Prostate gland (tissue), 2 donors: ENCODE data around the gene GOLT1A. TPM values are rescaled to one million over a fixed set of nuclear protein-coding genes. Genes with fewer than 3 reads are reported as not detected.

Experiments
- DNase-seq: peaks from one replicate; pipeline ENCODE4 v3.0.0-alpha.2; 2019; ENCODE audit warnings: low spot score
- H3K27ac ChIP-seq, 2 donors: fragments of 200-600 bp; sonication (generic); 2 replicates each; pipeline ENCODE4 v1.5.1; 2017 to 2019
- H3K27me3 ChIP-seq: fragments of 200-600 bp; sonication (generic); replicated peaks from 2 replicates; pipeline ENCODE4 v1.5.1; 2019; ENCODE audit not compliant: insufficient read depth
- H3K36me3 ChIP-seq, 2 donors: fragments of 200-600 bp; sonication (generic); 1 replicate in 1 of 2; 2 replicates in 1 of 2; pipeline versions ENCODE4 v1.5.1 to v1.8.1; 2017 to 2019
- H3K4me1 ChIP-seq: fragments of 200-600 bp; sonication (generic); replicated peaks from 2 replicates; pipeline ENCODE4 v1.5.1; 2019
- H3K4me3 ChIP-seq, 2 donors: fragments of 200-600 bp; sonication (generic); 2 replicates each; pipeline ENCODE4 v1.5.1; 2017 to 2019
- H3K9me3 ChIP-seq: fragments of 200-600 bp; sonication (generic); 2 replicates; pipeline ENCODE4 v1.5.1; 2017
- POLR2A ChIP-seq: fragments of 450-650 bp; IDR thresholded peaks from one replicate; pipeline ENCODE4 v1.6.1; 2016; ENCODE audit warnings: antibody characterized with exemption, mild to moderate bottlenecking
- POLR2AphosphoS5 ChIP-seq: sonication (generic); formaldehyde crosslinking; IDR thresholded peaks from one replicate; pipeline ENCODE4 v1.6.1; 2017; ENCODE audit warnings: antibody characterized with exemption
- WGBS: methylation state at CpG from one replicate; pipeline ENCODE4 v1.1.5; 2018; 5-methylcytosine and 5-hydroxymethylcytosine counted together
- intact Hi-C: fragments of 100-400 bp; cut with DNase I; formaldehyde crosslinking; loops from one replicate; pipeline ENCODE4 v1.14.2; 2022
- total RNA-seq, 2 donors: library from RNA; depleted of rRNA; stranded (reverse); fragments of >200 nt; gene quantifications; one replicate each; pipeline ENCODE4 v1.1.0, GENCODE V29; 2016
- TF ChIP-seq, protein P1 (sequence below), 4 experiments: fragments of 200-600 bp in 2 of 4; fragments of 450-650 bp in 2 of 4; sonication (generic) in 2 of 4; IDR thresholded peaks; 1 replicate in 3 of 4; 2 replicates in 1 of 4; pipeline ENCODE4 v1.5.1; 2016 to 2019; ENCODE audit warnings: antibody characterized with exemption in 4 of 4, mild to moderate bottlenecking in 2 of 4, moderate library complexity in 2 of 4

Gene GOLT1A
- total RNA-seq, 2 donors from 2014 or later, result 3.0 to 3.6 TPM

DNA sequence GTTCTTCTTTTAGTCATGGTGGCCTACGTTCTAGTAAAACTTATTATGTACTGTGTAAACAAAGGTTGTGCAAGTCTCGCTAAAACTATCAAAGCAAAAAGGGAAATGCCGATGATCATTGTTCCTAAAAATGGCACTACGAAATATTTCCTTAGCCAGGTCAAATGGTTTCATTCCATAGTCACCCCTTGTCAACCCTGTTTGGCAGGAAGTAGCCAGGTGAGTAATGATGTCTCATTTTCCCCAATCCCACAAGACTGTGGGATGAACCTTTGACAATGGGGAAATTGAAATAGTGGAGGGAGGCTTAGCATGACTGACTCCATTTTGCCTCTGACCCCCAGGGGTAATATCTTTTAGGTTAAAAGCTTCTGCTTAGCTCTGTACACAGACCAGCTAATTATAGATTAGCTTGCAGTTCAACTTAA is 42.0 kb downstream of the GOLT1A start:
- WGBS, result 28% methylated on average over 4 of the region's 4 CpGs
- no peak for DNase-seq
- intact Hi-C loops, result no loop called here

DNA sequence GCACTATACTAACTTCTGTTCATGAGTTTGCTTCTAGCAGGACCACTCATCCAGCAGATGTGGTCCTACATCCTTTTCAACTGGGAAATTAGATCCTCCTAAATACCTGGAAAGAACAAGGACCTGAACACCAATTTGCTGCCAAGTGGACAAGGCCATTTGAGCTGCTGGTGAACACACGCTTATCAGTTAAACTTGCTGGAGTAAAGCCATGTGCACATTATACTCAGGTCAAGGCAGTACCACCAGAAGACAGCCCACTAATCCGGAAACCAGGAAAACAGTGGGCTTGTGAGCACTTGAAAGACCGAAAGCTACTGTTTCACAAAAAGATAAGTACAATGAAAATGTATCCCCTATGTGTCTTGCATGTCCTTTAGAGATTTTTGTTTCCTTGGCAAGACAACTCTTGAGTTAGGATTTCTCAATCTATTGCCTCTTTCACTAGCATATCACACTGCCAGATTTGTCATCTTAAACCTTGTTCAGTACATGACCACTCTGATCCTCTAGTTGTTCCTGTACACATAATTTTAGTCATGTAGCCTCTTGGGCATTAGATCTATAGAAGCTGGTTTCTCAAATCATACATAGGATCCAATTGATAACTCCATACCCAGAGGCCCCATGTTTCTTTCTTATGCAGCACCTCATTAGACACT is 43.2 kb downstream of the GOLT1A start:
- Histone ChIP-seq H3K27me3 (no peaks in the 10 kb centered on the region), H3K9me3 (no peaks in the 10 kb centered on the region), H3K36me3 (no peaks in the 10 kb centered on the region), H3K27ac (no peak overlapping the region), H3K4me3 (no peak overlapping the region), H3K4me1 (no peaks in the 10 kb centered on the region)
- DNase-seq, result no peak
- intact Hi-C loops, result no loop called here
- no peak for TF ChIP-seq POLR2A
- TF ChIP-seq POLR2AphosphoS5, result no peak
- TF ChIP-seq, protein P1, sequence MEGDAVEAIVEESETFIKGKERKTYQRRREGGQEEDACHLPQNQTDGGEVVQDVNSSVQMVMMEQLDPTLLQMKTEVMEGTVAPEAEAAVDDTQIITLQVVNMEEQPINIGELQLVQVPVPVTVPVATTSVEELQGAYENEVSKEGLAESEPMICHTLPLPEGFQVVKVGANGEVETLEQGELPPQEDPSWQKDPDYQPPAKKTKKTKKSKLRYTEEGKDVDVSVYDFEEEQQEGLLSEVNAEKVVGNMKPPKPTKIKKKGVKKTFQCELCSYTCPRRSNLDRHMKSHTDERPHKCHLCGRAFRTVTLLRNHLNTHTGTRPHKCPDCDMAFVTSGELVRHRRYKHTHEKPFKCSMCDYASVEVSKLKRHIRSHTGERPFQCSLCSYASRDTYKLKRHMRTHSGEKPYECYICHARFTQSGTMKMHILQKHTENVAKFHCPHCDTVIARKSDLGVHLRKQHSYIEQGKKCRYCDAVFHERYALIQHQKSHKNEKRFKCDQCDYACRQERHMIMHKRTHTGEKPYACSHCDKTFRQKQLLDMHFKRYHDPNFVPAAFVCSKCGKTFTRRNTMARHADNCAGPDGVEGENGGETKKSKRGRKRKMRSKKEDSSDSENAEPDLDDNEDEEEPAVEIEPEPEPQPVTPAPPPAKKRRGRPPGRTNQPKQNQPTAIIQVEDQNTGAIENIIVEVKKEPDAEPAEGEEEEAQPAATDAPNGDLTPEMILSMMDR (IDR thresholded peaks at IDR 0.05), result no peak
- 93% methylated on average over 3 of the region's 3 CpGs for WGBS

More for the DNA sequence above, 42.0 kb downstream of the GOLT1A start:
- H3K27ac ChIP-seq, result no peak overlapping the region
- H3K4me1 ChIP-seq, result no peaks in the 10 kb centered on the region
- H3K27me3 ChIP-seq, result no peaks in the 10 kb centered on the region
- no peaks in the 10 kb centered on the region for H3K9me3 ChIP-seq
- H3K4me3 ChIP-seq, result no peak overlapping the region
- peak; percentile 68 for TF ChIP-seq POLR2AphosphoS5
- TF ChIP-seq, protein P1 (IDR thresholded peaks at IDR 0.05), result peak in 1 of 4 experiments; percentile 4
- TF ChIP-seq POLR2A, result no peak
- H3K36me3 ChIP-seq, result no peaks in the 10 kb centered on the region

DNA sequence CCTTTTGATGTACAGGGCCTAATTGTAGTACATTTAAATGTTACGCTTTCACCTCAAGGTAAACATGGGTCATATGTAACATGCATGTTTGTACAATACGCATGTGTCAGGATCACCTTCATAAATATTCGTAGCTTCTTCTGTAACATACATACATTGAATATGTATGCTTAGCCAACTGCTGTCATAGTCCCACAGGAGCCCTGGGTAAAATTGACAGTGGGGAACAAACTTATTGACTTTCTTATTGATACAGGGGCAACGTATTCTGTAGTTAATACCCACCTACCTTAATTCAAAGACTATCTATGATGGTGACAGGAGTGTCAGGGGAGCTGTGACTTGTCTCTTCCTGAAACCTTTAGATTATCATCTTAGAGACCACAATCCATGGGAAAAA is 43.9 kb downstream of the GOLT1A start:
- DNase-seq, result no peak
- intact Hi-C loops, result no loop called here
- TF ChIP-seq, protein P1 (IDR thresholded peaks at IDR 0.05), result no peak
- TF ChIP-seq POLR2A, result no peak
- TF ChIP-seq POLR2AphosphoS5, result no peak

DNA sequence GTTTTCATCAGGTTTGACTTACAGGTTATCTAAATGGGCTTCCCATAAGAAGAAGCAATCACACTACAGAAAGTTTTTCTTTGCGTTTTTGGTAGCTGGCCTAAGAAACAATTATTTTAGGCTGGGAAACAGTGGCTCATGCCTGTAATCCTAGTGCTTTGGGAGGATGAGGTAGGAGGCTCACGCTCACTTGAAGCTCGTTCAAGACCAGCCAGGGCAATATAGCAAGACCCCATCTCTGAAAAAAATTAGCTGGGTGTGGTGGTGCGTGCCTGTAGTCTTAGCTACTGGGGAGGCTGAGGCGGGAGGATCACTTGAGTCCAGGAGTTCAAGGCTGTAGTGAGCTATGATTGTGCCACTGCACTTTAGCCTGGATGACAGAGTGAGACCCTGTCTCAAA is 46.1 kb downstream of the GOLT1A start:
- no peaks in the 10 kb centered on the region for H3K9me3 ChIP-seq
- no peaks in the 10 kb centered on the region for H3K36me3 ChIP-seq
- H3K4me1 ChIP-seq, result no peaks in the 10 kb centered on the region
- WGBS, result 93% methylated on average over 5 of the region's 5 CpGs
- no peaks in the 10 kb centered on the region for H3K27me3 ChIP-seq
- no peak for DNase-seq
- TF ChIP-seq POLR2AphosphoS5, result no peak
- TF ChIP-seq, protein P1 (IDR thresholded peaks at IDR 0.05), result no peak
- intact Hi-C loops, result no loop called here
- H3K27ac ChIP-seq, result no peak overlapping the region
- H3K4me3 ChIP-seq, result no peak overlapping the region

More for the DNA sequence above, 43.9 kb downstream of the GOLT1A start:
- H3K27ac ChIP-seq, result no peak overlapping the region
- H3K4me3 ChIP-seq, result no peak overlapping the region
- WGBS, result 92% methylated on average over 4 of the region's 4 CpGs
- no peaks in the 10 kb centered on the region for H3K4me1 ChIP-seq
- no peaks in the 10 kb centered on the region for H3K27me3 ChIP-seq
- no peaks in the 10 kb centered on the region for H3K9me3 ChIP-seq
- no peaks in the 10 kb centered on the region for H3K36me3 ChIP-seq

DNA sequence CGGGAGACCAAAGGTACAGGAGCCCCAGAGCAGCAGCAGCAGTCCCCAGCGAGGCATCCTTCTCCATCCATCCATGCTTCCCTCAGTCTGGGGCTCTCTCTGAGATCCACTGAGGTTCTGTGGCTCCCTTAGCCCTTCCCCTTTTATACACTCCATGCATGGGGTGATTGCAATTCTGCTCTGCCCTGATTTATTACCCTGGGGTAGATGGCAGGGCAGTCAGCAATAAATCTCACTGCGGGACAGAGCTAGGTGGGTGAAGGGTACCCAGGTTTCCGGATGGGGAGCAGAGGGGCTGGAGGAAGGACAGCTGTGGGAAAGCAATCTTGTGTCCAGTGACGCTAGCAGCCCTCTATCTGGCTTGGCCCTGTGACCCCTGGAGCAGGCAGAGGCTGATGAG is 47.6 kb downstream of the GOLT1A start, which contains the start of gene REN:
Gene REN, minus strand, starts transcription at position 119 of the 400 bp plus-strand sequence. Its CDS starts 44 bp downstream, at position 75.
- Histone ChIP-seq H3K27me3 (no peaks in the 10 kb centered on the region), H3K27ac (no peak within 1 kb of the TSS), H3K4me3 (no peak within 1 kb of the TSS), H3K36me3 (no peaks in the 10 kb centered on the region), H3K4me1 (no peaks in the 10 kb centered on the region), H3K9me3 (no peaks in the 10 kb centered on the region)
- no peak for DNase-seq
- TF ChIP-seq, protein P1 (IDR thresholded peaks at IDR 0.05), result no peak
- TF ChIP-seq POLR2AphosphoS5 (no peak), POLR2A (no peak)
- 60% methylated on average over 5 of the region's 5 CpGs for WGBS
- intact Hi-C loops, result no loop called here
